HepG2 (cell line): ENCODE data around the gene CAMK1D. TPM values are rescaled to one million over a fixed set of nuclear protein-coding genes. Genes with fewer than 3 reads are reported as not detected.

Experiments used
- ATAC-seq: fragments of 200-7000 bp; cut with Tn5 transposase; 3 replicates; pipeline ENCODE4 v1.9.1; 2020; ENCODE audit warnings: mild to moderate bottlenecking, moderate library complexity
- BruUV-seq: library from RNA; stranded (reverse); fragments of 400-500 nt; replicated peaks from 2 replicates; lab custom pipeline; 2021; lab: Mats Ljungman, UMichigan
- CTCF ChIA-PET: fragments of 300-600 bp; formaldehyde crosslinking; extraction: SDS; loops from one replicate; lab custom pipeline; 2021; ENCODE audit warnings: low total read pairs, inconsistent platforms, low intra/inter-chr PET ratio; lab: Yijun Ruan, JAX
- POLR2A ChIA-PET: fragments of 350-600 bp; sonication (Branson Sonifier 250); formaldehyde crosslinking; loops from one replicate; lab custom pipeline; 2020; ENCODE audit warnings: antibody characterized with exemption, inconsistent platforms; lab: Yijun Ruan, JAX
- DNase-seq: peaks from one replicate; pipeline ENCODE4 v3.0.0-alpha.2; 2015; ENCODE audit warnings: low spot score
- FAIRE-seq: peaks from 3 replicates; lab custom pipeline; 2011; peaks lifted over from hg19 to GRCh38; lab: Jason Lieb, UNC
- H2AFZ ChIP-seq: one replicate; pipeline ENCODE4 v1.6.1; 2011; ENCODE audit warnings: low read length, inconsistent platforms
- H3K27ac ChIP-seq: fragments of 300-600 bp; 3 replicates; pipeline ENCODE4 v1.8.0; 2011; ENCODE audit warnings: mixed run types, mild to moderate bottlenecking, mixed read lengths, low read length, inconsistent platforms; ENCODE audit not compliant: insufficient read depth; ENCODE audit errors: extremely low read length
- H3K27me3 ChIP-seq, 2 experiments: fragments of 200-600 bp in 1 of 2; 2 replicates in 1 of 2; 3 replicates in 1 of 2; pipeline versions ENCODE4 v1.6.0 to v1.8.0; 2011; ENCODE audit warnings: low read length in 2 of 2, mild to moderate bottlenecking in 2 of 2, moderate library complexity in 2 of 2, inconsistent platforms in 1 of 2; ENCODE audit not compliant: insufficient read depth in 2 of 2, control insufficient read depth in 1 of 2
- H3K36me3 ChIP-seq, 2 experiments: fragments of 200-600 bp in 1 of 2; replicated peaks in 1 of 2; 2 replicates in 1 of 2; 3 replicates in 1 of 2; pipeline versions ENCODE4 v1.5.1 to v1.8.0; 2011; ENCODE audit warnings: low read length in 2 of 2, inconsistent platforms in 1 of 2; ENCODE audit not compliant: insufficient read depth in 2 of 2, control insufficient read depth in 1 of 2
- H3K4me1 ChIP-seq: 2 replicates; pipeline ENCODE4 v1.5.1; 2012; ENCODE audit warnings: low read length, inconsistent platforms; ENCODE audit not compliant: insufficient read depth
- H3K4me2 ChIP-seq: 2 replicates; pipeline ENCODE4 v1.6.0; 2011; ENCODE audit warnings: low read depth, low read length, inconsistent platforms
- H3K4me3 ChIP-seq, 3 experiments: fragments of 200-600 bp in 1 of 3; sonication (generic), shearing (Covaris generic) in 1 of 3; replicated peaks in 1 of 3; 2 replicates each; pipeline ENCODE4 v1.5.1; 2011 to 2016; ENCODE audit warnings: low read length in 3 of 3, inconsistent platforms in 2 of 3, low read depth in 2 of 3, mild to moderate bottlenecking in 2 of 3, control low read depth in 1 of 3, mixed read lengths in 1 of 3; ENCODE audit not compliant: insufficient read depth in 1 of 3
- H3K79me2 ChIP-seq: one replicate; pipeline ENCODE4 v1.6.1; 2011; ENCODE audit warnings: low read length, inconsistent platforms; ENCODE audit not compliant: insufficient read depth
- H3K9ac ChIP-seq: 2 replicates; pipeline ENCODE4 v1.6.0; 2011; ENCODE audit warnings: mild to moderate bottlenecking, low read depth, low read length, inconsistent platforms; ENCODE audit not compliant: insufficient read depth
- H3K9me3 ChIP-seq: 2 replicates; pipeline ENCODE4 v1.5.1; 2012; ENCODE audit warnings: mild to moderate bottlenecking, low read length
- H4K20me1 ChIP-seq: 2 replicates; pipeline ENCODE4 v1.6.0; 2011; ENCODE audit warnings: inconsistent platforms, mild to moderate bottlenecking, low read length, moderate library complexity; ENCODE audit not compliant: insufficient read depth
- DNMT3B ChIP-seq: conservative IDR thresholded peaks from 2 replicates; pipeline ENCODE4 v1.6.1; 2016; ENCODE audit warnings: missing biosample characterization, control low read depth
- HOXA7 ChIP-seq: sonication (generic); formaldehyde crosslinking; IDR thresholded peaks from 2 replicates; pipeline ENCODE4 v1.8.1; 2022; ENCODE audit warnings: mild to moderate bottlenecking, missing genetic modification reagents, moderate library complexity
- NR2C2 ChIP-seq: sonication (generic); formaldehyde crosslinking; IDR thresholded peaks from 2 replicates; pipeline ENCODE4 v1.4.0; 2020; ENCODE audit warnings: missing genetic modification reagents, mild to moderate bottlenecking, moderate library complexity, borderline replicate concordance
- POLR2A ChIP-seq, 2 experiments: IDR thresholded peaks; 2 replicates each; pipeline ENCODE4 v1.6.1; 2011; ENCODE audit warnings: low read depth in 2 of 2, low read length in 2 of 2, mild to moderate bottlenecking in 1 of 2, moderate library complexity in 1 of 2; ENCODE audit not compliant: insufficient read depth in 1 of 2
- WGBS: methylation state at CpG from one replicate; pipeline ENCODE4 v1.1.6; 2017; ENCODE audit warnings: low lambda C conversion rate; 5-methylcytosine and 5-hydroxymethylcytosine counted together
- in situ Hi-C: cut with HindIII; loops from 2 replicates; pipeline ENCODE4 v1.10.0; 2017; ENCODE audit warnings: low pct_unique_long_range_greater_than_20kb; ENCODE audit not compliant: extremely low pct_ligation_motif_present
- intact Hi-C: fragments of 100-400 bp; cut with micrococcal nuclease; formaldehyde crosslinking; loops from one replicate; pipeline ENCODE4 v1.10.0; 2022; ENCODE audit not compliant: unreplicated experiment
- polyA plus RNA-seq, 8 experiments: library from polyadenylated mRNA; depleted of rRNA in 3 of 8; stranded (reverse) in 7 of 8; unstranded in 1 of 8; fragments of >200 nt; fragmentation: Illumina TruSeq in 4 of 8; extraction: Trizol in 4 of 8; gene quantifications; 2 replicates each; pipeline versions ENCODE4 v1.2.1 to v1.2.3, GENCODE V29; 2011 to 2016; ENCODE audit warnings: low read depth in 4 of 8, missing spikeins in 1 of 8, mixed read lengths in 1 of 8; ENCODE audit not compliant: insufficient read depth in 1 of 8
- total RNA-seq, 5 experiments: library from RNA; depleted of rRNA; stranded (reverse); fragments of >200 nt; fragmentation: Illumina TruSeq; extraction: Trizol; gene quantifications; 2 replicates each; pipeline ENCODE4 v1.2.3, GENCODE V29; 2016; ENCODE audit warnings: low read depth in 1 of 5
- TF ChIP-seq, protein P1 (sequence below): sonication (generic); formaldehyde crosslinking; IDR thresholded peaks from 2 replicates; pipeline ENCODE4 v1.9.0; 2021; ENCODE audit warnings: mild to moderate bottlenecking, missing genetic modification reagents
- TF ChIP-seq, protein P2 (sequence below): sonication (generic); formaldehyde crosslinking; IDR thresholded peaks from 2 replicates; pipeline ENCODE4 v1.5.0; 2020; ENCODE audit warnings: missing genetic modification reagents
- TF ChIP-seq, protein P3 (sequence below): sonication (generic); formaldehyde crosslinking; IDR thresholded peaks from 2 replicates; pipeline ENCODE4 v1.8.1; 2023; ENCODE audit warnings: mild to moderate bottlenecking, moderate library complexity, missing genetic modification reagents

Gene CAMK1D
- total and polyA plus RNA-seq, 2 of the 13 experiments (the other 11 are each of a cell fraction or from before 2014, with no cell fraction given): under 0.01 TPM; not detected in 1

DNA sequence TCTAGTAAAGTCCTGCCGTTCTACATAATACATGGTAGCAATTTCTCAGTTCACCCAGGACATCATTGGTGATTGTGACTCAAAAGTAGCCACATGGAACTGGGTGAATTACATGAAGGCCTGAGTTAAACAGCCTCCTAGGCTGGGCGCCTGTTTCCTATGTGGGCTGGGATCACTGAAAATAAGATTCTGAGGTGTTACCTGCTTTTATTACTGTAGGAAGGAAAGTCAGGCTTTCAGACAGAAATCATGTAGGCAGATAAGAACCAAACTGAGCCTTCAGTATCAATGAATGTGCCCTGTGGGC, 160.4 kb downstream of the CAMK1D start (continued):
- TF ChIP-seq, protein P1, sequence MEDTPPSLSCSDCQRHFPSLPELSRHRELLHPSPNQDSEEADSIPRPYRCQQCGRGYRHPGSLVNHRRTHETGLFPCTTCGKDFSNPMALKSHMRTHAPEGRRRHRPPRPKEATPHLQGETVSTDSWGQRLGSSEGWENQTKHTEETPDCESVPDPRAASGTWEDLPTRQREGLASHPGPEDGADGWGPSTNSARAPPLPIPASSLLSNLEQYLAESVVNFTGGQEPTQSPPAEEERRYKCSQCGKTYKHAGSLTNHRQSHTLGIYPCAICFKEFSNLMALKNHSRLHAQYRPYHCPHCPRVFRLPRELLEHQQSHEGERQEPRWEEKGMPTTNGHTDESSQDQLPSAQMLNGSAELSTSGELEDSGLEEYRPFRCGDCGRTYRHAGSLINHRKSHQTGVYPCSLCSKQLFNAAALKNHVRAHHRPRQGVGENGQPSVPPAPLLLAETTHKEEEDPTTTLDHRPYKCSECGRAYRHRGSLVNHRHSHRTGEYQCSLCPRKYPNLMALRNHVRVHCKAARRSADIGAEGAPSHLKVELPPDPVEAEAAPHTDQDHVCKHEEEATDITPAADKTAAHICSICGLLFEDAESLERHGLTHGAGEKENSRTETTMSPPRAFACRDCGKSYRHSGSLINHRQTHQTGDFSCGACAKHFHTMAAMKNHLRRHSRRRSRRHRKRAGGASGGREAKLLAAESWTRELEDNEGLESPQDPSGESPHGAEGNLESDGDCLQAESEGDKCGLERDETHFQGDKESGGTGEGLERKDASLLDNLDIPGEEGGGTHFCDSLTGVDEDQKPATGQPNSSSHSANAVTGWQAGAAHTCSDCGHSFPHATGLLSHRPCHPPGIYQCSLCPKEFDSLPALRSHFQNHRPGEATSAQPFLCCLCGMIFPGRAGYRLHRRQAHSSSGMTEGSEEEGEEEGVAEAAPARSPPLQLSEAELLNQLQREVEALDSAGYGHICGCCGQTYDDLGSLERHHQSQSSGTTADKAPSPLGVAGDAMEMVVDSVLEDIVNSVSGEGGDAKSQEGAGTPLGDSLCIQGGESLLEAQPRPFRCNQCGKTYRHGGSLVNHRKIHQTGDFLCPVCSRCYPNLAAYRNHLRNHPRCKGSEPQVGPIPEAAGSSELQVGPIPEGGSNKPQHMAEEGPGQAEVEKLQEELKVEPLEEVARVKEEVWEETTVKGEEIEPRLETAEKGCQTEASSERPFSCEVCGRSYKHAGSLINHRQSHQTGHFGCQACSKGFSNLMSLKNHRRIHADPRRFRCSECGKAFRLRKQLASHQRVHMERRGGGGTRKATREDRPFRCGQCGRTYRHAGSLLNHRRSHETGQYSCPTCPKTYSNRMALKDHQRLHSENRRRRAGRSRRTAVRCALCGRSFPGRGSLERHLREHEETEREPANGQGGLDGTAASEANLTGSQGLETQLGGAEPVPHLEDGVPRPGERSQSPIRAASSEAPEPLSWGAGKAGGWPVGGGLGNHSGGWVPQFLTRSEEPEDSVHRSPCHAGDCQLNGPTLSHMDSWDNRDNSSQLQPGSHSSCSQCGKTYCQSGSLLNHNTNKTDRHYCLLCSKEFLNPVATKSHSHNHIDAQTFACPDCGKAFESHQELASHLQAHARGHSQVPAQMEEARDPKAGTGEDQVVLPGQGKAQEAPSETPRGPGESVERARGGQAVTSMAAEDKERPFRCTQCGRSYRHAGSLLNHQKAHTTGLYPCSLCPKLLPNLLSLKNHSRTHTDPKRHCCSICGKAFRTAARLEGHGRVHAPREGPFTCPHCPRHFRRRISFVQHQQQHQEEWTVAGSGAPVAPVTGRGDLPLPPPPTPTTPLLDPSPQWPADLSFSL: no peak
- TF ChIP-seq, all 625 proteins: peak for 0

DNA sequence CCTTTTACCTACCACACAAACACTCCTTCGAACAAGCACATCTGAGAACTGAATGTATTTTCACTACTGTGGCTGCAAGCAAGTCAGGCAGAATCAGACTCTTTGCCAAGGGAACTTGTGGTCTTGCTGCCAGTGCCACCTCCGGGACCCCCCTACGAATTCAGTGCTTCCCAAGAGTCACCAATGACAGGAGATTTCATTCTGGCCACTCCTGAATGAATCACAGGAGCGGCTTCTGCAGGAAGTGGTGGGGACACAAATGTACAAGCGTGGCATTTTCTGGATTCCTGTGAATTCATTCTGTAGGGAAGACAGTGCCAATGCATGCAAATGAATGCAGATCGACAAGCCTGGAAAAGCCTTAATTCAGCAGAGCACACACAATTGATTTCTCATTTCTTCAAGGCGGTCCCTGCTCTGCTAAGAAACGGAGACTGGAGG, 161.2 kb downstream of the CAMK1D start:
- Histone ChIP-seq H3K4me1 (no peaks in the 10 kb centered on the region), H3K4me3 (no peak overlapping the region), H3K27me3 (peaks cover 0 to 3% of the 10 kb centered on the region in 2 experiments; a peak in 1 of 5 replicates), H4K20me1 (no peaks in the 10 kb centered on the region)
- intact Hi-C loops: no loop called here
- TF ChIP-seq, protein P2, sequence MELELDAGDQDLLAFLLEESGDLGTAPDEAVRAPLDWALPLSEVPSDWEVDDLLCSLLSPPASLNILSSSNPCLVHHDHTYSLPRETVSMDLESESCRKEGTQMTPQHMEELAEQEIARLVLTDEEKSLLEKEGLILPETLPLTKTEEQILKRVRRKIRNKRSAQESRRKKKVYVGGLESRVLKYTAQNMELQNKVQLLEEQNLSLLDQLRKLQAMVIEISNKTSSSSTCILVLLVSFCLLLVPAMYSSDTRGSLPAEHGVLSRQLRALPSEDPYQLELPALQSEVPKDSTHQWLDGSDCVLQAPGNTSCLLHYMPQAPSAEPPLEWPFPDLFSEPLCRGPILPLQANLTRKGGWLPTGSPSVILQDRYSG: no peak
- TF ChIP-seq, protein P3, sequence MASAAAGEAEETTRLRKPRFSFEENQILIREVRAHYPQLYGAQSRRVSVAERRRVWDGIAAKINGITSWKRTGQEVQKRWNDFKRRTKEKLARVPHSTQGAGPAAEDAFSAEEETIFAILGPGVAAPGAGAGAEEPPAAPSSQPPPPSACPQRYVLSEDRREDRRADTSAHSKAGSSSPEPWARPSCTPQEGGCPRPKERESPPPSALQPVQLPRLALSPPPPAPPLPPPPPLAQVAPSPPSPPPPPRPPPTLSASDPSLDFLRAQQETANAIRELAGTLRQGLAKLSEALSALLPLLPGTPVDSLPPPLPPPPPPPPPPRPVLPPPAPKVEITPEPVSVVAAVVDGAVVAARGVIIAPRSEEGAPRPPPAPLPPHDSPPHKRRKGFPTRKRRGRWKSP (CRISPR knock-in tag): no peak
- TF ChIP-seq DNMT3B (CRISPR knock-in tag) (no peak), NR2C2 (no peak), HOXA7 (CRISPR knock-in tag) (no peak), POLR2A (IDR thresholded peaks at IDR 0.05; ENCODE audit: insufficient read depth in 1 of 2, low read depth in 2 of 2, low read length in 2 of 2) (no peak)
- TF ChIP-seq, all 625 proteins: peak for 0
- in situ Hi-C loops: no loop called here
- no peaks in the 10 kb centered on the region for H3K36me3 ChIP-seq
- H3K27ac ChIP-seq: no peak overlapping the region
- DNase-seq: no peak
- BruUV-seq: no TSS peak
- no peaks in the 10 kb centered on the region for H3K79me2 ChIP-seq
- peaks cover 5% of the 10 kb centered on the region; the same call in 1 of the 2 replicates for H3K9me3 ChIP-seq
- 30% methylated on average over 7 of the region's 8 CpGs for WGBS
- H2AFZ ChIP-seq: no peak overlapping the region
- H3K9ac ChIP-seq: no peak overlapping the region
- ATAC-seq: no peak
- no peak overlapping the region for H3K4me2 ChIP-seq
- no peak for FAIRE-seq
- CTCF ChIA-PET: no interaction called here
- POLR2A ChIA-PET: no interaction called here
